Dermis blood vessel endothelial cell (primary cell): Measurements from ENCODE around the gene CABP4. TPM values are rescaled to one million over a fixed set of nuclear protein-coding genes. Genes with fewer than 3 reads are reported as not detected.
"Not testable (repeated sequence)": the region's sequence is repeated elsewhere in the genome, so short reads cannot be mapped to it uniquely, and the experiment has no call there.

ENCODE experiments used
- DNase-seq: peaks from one replicate; pipeline ENCODE4 v3.0.0; 2010
- total RNA-seq: library from RNA; depleted of rRNA; stranded (reverse); fragments of >200 nt; gene quantifications from 2 replicates; pipeline ENCODE4 v1.2.3, GENCODE V29; 2014

The CABP4 gene
- total RNA-seq, 1 donor from 2014 or later, result 1.0 TPM

- no peak for DNase-seq
These were observed 1.1 kb upstream of the CABP4 start for GRCh38 chr11:67453816-67454732.

- no peak for DNase-seq
These were observed 1.0 kb downstream of the CABP4 start for GRCh38 chr11:67456068-67456705.

GRCh38 chr11:67457453-67457852, 2.3 kb downstream of the CABP4 start:
- no peak for DNase-seq

- no peak for DNase-seq
These were observed 3.1 kb downstream of the CABP4 start for GRCh38 chr11:67458266-67458665.

- DNase-seq, result no peak
These were observed 8.0 kb downstream of the CABP4 start for GRCh38 chr11:67463186-67463585.

- peak; percentile 74 for DNase-seq
These were observed 8.7 kb downstream of the CABP4 start for GRCh38 chr11:67463680-67464410.

GRCh38 chr11:67464411-67465188, 9.4 kb downstream of the CABP4 start:
- peak; percentile 88 for DNase-seq

GRCh38 chr11:67465189-67465510, 10.0 kb downstream of the CABP4 start:
- DNase-seq, result no peak

GRCh38 chr11:67465530-67465929, 10.4 kb downstream of the CABP4 start:
- not testable (repeated sequence) for DNase-seq

GRCh38 chr11:67466367-67466766, 11.2 kb downstream of the CABP4 start:
- no peak for DNase-seq

GRCh38 chr11:67466962-67467771, 12.0 kb downstream of the CABP4 start:
- no peak for DNase-seq

GRCh38 chr11:67468056-67468455, 12.9 kb downstream of the CABP4 start:
- no peak for DNase-seq

- no peak for DNase-seq
These were observed 13.3 kb downstream of the CABP4 start for GRCh38 chr11:67468456-67468758.

- peak; percentile 96 for DNase-seq
These were observed 13.8 kb downstream of the CABP4 start, which contains the start of gene TMEM134 for GRCh38 chr11:67468759-67469507. Gene TMEM134 (minus strand): TSS chr11:67469251. CDS start chr11:67469192, 59 bp downstream.

- DNase-seq, result no peak
These were observed 14.3 kb downstream of the CABP4 start for GRCh38 chr11:67469508-67469811.

GRCh38 chr11:67470337-67471002, 15.3 kb downstream of the CABP4 start:
- DNase-seq, result no peak

- no peak for DNase-seq
These were observed 17.7 kb downstream of the CABP4 start for GRCh38 chr11:67472882-67473281.

GRCh38 chr11:67476692-67477091, 21.5 kb downstream of the CABP4 start:
- not testable (repeated sequence) for DNase-seq

- DNase-seq, result not testable (repeated sequence)
These were observed 22.3 kb downstream of the CABP4 start for GRCh38 chr11:67477344-67478050.

- DNase-seq, result no peak
These were observed 27.2 kb downstream of the CABP4 start for GRCh38 chr11:67482275-67482826.
